HG03103 (cell line): ENCODE measurements around the gene RBM8A.
"Not testable (repeated sequence)": the region's sequence is repeated elsewhere in the genome, so short reads cannot be mapped to it uniquely, and the experiment has no call there.

ENCODE experiments used
- ATAC-seq: cut with Tn5 transposase; IDR thresholded peaks from one replicate; pipeline ENCODE4 v1.9.1; 2021; ENCODE audit warnings: low read depth; ENCODE audit not compliant: unreplicated experiment

The RBM8A gene

DNA sequence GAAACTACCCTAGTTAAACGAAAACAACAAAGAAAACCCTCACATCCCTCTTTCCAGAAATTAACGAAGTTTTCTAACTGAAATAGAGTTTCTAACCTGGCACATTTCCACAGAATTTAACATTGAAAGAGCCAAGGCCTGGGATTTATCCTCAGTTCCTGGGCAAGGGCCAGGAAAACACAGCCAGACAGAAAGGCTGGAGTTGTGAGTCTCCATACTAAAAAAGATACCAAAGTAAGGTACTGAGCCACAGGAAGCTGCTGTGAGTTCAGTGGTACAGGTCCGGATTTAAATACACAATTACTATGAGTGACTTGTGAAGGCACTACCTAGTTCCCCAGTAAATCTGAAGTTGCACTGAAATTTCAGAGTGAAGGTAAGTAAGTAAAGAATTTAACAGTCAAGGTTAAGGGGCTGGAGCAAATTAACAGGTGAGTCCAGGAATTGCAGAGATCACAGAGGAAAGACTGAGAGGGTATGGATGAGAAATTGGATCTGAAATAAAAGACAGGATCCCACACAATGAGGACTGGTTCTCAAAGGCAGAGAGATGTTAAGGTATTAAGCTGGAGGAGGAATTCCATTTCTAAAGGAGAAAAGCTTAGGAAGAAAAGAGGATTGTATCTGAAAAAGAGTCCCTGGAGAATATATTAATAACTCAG lies 29.6 kb upstream of the RBM8A start:
- no peak for ATAC-seq

DNA sequence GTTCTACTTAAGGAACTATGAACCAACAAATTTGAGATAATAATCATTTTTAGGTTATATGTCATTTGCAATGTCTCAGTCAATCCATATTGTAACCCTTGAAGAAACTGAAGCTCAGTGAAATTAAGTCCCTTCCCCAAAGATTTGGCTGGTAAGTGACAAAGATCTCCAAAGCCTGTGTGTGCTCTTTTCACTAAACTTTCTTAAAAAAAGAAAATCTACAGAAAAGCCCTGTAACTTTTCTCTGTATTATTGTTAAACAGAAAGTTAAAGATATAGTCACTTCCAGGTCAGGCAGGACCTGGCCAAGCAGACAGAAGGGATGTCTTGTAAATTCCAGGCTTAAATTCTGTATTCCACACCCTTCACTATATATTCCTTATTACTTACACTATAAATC lies 29.1 kb upstream of the RBM8A start:
- no peak for ATAC-seq

DNA sequence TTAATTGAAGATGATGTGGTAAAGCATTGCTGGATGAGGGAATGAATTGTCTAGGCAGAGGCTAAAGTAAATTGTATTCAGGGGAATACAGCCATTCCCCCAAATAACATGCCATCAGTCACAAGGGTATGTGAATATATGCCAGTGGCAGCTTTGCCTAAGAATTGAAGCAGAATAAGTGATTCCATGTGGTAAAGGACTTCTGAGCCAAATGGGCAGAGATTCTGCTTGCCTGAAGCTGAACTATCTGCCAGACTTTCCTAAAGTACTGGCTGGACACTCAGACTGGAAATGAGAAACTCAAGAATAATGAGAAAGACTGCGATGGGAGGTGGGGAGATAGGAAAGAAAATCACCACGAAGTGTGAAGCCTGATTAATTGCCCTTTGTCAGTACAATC lies 28.2 kb upstream of the RBM8A start:
- no peak for ATAC-seq

DNA sequence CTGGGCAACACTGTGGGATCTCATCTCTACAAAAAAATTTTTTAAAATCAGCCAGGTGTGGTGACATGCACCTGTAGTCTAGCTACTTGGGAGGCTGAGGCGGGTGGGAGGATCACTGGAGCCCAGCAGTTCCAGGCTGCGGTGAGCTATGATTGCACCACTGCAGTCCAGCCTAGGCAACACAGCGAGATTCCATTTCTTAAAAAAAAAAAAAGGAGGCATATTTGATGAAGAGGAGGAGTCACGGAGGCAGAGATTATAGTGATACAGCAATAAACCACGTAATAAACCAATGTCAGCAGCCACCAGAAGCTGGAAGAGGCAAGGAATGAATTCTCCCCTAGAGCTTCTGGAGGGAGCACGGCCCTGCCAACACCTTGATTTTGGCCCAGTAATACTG lies 26.6 kb upstream of the RBM8A start:
- ATAC-seq = no peak

DNA sequence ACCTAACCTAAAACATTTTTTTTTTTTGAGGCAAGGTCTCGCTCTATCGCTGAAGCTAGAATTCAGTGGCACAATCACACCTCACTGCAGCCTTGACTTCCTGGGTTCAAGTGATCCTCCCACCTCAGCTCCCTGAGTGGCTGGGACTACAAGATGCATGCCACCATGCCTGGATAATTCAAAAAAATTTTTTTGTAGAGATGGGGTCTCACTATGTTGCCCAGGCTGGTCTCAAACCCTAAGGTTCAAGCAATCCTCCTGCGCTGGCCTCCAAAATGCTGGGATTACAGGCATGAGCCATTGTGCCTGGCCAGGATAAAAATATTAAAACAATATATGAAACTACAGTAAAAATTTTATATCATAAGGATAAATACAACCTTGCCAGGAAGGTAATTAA lies 25.6 kb upstream of the RBM8A start:
- no peak for ATAC-seq

DNA sequence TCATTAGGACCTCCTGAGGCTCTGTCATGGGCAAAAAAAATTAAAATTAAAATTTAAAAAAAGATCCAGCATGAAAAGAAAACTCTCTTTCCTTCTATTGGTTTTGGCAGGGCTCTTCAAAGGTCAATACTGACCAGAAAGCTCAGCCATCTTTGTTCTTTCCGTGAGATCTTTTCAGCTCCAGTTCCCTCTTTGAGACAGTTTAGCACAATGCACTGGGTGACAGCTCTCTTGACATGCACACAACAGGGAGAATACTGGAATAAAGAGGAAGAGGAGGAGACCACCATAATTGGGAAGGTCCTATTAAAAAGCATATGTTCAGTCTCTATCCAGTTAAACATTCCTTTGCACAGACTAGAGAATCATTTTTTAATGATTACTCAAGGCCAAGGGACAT lies 24.2 kb upstream of the RBM8A start:
- no peak for ATAC-seq

DNA sequence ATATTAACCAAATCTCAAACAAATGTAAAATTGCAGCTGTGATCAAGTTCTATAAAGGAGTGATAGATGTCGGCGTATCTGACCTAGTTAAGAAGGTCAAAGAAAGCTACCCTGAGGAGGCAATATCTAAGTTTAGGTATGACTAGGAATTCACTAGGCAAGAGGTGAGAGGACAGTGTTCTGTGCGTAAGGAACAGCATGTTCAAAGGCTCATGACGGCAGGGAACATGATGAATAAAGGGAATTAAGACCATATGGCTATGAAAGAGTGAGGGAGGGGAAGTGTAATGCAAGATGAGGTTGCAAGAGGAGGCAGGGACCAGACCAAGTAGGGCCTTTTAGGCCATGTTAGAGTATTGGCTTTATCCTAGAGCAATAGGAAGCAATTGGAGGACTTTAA lies 21.9 kb upstream of the RBM8A start:
- ATAC-seq = no peak

DNA sequence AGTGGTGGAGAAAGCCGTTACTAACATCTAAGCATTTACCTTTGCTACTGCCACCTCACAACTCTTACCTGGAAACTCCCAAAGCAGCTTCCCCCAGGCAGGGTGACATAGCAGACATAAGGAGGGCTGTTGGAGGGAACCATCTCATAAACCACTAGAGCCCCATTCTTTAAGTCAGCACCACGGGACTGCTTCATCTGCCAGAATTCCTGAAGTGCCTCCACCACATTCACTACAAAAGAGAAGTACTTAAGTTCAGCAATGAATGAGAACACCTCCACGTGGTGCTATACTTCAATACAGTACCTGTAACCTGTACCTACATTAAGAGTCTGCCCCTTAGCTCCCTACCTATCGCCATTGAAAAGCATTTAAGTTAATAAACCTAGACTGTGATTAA lies 20.3 kb upstream of the RBM8A start:
- ATAC-seq = no peak

DNA sequence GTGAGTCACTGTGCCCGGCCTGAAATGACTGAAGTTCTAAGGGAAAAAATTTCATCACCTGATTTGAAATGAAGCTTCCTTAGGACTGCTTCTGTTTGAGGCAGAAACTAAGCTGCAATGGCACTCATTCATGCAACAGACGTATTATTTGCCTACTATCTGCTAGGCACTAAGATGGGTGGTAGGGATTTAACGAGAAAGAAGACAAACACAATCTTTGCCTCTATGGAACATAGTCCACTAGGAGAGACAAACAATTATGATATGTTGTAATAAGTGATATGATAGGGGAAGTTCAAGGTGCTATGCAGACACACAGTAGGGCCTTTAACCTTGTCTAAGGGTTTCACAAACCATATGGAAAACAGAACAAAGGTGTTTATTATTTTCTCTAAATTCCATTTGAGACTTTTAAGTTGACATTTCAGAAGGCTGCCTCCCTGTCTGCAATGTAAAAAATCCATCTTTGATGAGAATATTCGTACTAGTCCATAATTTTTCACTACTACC lies 19.2 kb upstream of the RBM8A start:
- no peak for ATAC-seq

DNA sequence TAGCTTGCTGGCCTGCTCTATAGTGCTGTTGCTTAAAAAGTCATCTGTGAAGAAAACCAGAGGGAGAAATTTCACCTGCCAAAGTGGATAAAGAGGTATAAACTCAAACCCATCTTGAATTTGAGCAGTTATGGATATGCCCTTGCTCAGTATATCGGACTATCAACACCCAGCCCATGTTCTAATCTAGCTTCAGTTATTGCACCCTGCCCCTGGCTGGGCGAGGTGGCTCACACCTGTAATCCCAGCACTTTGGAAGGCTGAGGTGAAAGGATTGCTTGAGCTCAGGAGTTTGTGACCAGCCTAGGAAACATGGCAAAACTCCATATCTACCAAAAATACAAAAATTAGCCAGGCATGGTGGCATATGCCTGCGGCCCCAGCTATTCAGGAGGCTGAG lies 17.2 kb upstream of the RBM8A start:
- no peak for ATAC-seq

DNA sequence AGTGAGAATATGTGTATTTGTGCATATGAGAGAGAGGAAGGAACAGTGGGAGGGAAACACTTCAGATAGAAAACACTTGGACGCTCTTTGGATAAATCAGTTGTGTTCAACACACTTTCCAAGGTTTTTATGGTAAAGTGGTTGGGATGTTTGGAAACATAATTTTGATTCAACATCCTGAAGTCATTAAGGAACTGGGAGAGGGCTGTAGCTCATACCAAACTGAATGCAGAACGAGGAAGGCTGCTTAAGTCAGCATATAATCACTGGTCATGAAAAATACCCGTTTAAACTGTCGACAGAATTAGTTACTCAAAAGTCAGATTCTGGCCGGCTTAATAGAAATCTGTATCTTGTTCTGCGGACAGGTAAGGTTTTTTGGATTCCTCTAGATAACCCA lies 15.6 kb upstream of the RBM8A start:
- no peak for ATAC-seq

DNA sequence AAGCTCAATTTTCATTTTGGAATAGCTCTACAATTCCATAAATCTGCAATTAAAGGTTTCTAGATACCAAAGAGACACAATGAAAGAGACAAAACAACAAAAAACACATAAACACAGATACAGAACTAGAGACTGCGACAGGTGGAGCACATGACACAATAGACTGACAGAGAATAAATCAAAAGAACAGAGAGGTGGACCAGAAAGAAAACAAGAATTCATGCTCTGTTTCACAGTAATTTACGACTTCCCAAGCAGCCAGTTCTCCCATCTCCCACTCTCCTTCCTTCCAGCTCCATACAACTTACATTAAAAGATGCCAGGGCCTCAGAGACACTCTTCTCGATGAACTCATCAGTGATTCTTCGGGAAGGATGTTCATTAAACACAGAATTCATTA lies 15.1 kb upstream of the RBM8A start:
- ATAC-seq = no peak

DNA sequence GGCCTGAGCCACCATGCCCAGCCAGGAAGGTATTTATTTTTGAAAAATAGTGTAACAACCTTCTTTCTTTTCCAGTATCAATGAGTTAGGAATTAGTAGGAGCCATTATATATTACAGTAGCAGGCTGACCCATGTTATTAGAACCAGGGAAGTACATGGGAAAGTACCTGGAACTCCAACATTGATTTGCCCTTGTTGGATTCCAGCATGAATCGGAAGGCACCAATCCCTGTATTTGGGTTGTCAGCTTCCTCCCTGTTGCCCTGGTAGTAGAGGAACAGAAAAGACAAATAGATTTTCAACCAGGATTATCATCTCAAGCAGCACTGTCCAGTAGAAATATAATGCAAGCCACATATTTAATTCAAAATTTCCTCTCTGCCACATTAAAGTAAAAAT lies 10.2 kb upstream of the RBM8A start:
- ATAC-seq = no peak

DNA sequence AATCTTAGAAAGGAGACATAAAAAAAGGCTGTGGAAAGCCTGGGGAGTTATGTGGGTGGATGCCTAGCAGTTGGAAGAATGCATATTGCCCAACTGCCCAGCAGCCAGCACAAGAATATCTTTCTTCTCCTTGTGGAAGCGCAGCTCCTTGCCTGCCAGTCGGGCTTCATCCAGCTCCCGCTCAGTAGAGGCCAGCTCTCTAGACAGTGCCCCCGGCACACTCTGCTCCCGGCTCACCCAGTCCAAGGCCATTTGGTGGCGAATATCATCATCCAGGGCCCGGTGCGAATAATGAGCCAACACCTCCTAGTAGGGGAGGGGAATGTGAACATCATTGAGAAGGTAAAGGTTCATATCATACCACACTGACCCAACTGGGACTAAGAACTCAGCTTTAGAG lies 9.0 kb upstream of the RBM8A start:
- no peak for ATAC-seq

DNA sequence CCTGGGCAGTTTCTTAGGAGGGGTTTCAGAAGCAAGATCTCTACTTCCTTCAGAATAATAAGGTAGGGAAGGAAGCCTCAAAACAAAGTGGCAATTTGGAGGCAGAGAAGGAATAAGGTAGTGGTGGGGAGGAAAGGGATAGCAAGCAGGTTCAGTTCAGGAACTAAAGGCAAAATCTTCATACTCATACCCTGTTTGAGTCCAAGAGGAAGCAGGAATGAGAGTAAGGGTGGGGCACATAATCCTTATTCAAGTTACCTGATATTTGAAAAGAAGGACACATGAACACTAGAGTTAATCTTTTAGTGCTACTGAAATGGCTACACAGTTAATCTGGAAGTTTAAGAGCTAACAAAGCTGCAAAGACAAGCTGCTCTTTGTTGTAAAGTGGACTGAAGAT lies 8.4 kb upstream of the RBM8A start:
- no peak for ATAC-seq

DNA sequence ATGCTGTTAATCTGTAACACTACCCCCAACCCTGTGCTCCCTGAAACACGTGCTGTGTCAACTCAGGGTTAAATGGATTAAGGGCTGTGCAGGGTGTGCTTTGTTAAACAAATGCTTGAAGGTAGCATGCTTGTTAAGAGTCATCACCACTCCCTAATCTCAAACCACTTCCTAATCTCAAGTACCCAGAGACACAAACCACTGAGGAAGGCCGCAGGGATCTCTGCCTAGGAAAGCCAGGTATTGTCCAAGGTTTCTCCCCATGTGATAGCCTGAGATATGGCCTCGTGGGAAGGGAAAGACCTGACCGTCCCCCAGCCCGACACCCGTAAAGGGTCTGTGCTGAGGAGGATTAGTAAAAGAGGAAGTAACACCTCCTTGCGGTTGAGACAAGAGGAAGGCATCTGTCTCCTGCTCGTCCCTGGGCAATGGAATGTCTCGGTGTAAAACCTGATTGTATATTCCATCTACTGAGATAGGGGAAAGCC lies 5.3 kb upstream of the RBM8A start:
- ATAC-seq = not testable (repeated sequence)

DNA sequence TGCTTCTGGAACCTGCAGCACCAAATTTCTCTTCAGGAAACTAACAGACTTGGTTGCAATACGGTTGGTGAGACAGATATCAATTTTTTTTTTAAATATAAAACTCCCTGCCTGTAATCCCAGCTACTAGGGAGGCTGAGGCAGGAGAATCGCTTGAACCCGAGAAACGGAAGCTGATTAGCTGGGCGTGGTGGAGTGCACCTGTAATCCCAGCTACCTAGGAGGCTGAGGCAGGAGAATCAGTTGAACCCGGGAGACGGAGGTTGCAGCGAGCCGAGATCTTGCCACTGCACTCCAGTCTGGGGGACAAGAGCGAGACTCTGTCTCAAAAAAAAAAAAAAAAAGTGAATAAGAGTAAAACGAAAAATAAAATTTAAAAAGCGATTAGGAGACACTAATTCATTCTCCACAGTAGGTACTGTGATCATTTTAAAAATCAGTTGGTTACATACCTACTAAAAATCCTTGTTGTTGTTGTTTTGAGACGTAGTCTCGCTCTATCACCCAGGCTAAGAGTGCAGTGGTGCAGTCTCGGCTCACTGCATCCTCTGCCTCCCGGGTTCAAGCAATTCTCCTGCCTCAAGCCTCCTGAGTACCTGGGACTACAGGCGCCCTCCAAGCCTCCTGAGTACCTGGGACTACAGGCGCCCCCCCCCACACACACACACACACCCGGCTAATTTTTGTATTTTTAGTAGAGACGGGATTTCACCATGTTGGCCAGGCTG lies 796 bp upstream of the RBM8A start:
- ATAC-seq = no peak

DNA sequence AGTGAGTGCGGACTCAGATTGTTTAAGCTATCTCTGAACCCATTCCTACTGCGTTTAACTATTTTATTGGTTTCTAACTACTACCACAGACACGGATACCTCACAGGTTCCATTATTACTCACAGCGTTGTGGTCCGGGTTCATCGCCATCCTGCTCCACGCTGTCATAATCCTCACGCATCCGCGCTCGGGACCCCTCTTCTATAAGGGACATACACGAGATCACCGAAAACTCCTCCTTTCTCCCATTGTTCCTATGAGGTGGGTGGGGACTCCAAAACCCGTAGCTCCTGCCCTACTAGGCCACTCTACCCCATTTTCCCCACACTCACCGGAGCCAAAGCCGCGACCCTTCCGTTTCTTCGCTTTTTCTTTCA lies 610 bp downstream of the RBM8A start:
- ATAC-seq = no peak

DNA sequence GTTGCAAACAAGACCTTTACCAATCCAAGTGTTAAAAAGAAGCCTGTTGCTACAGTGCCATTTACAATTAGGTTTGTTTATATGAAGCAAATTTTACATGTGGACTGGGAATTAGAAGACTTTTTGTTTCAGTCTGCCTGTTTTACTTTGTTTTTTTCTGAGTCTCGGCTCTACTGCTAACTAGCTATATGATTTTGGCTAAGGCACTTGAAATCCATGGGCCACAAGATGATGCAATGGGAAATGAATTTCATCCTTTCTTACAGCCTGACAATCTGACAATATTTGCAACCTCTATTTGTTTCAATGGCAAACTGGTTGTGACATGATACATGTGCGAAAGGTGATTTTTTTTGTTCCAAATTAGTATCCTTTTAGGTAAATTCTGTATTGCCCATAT lies 5.0 kb downstream of the RBM8A start:
- ATAC-seq = no peak

DNA sequence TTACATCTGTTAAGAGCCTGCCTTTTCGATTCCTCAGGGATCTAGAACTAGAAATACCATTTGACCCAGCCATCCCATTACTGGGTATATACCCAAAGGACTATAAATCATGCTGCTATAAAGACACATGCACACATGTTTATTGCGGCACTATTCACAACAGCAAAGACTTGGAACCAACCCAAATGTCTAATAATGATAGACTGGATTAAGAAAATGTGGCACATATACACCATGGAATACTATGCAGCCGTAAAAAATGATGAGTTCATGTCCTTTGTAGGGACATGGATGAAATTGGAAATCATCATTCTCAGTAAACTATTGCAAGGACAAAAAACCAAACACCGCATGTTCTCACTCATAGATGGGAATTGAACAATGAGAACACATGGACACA lies 7.0 kb downstream of the RBM8A start:
- not testable (repeated sequence) for ATAC-seq

DNA sequence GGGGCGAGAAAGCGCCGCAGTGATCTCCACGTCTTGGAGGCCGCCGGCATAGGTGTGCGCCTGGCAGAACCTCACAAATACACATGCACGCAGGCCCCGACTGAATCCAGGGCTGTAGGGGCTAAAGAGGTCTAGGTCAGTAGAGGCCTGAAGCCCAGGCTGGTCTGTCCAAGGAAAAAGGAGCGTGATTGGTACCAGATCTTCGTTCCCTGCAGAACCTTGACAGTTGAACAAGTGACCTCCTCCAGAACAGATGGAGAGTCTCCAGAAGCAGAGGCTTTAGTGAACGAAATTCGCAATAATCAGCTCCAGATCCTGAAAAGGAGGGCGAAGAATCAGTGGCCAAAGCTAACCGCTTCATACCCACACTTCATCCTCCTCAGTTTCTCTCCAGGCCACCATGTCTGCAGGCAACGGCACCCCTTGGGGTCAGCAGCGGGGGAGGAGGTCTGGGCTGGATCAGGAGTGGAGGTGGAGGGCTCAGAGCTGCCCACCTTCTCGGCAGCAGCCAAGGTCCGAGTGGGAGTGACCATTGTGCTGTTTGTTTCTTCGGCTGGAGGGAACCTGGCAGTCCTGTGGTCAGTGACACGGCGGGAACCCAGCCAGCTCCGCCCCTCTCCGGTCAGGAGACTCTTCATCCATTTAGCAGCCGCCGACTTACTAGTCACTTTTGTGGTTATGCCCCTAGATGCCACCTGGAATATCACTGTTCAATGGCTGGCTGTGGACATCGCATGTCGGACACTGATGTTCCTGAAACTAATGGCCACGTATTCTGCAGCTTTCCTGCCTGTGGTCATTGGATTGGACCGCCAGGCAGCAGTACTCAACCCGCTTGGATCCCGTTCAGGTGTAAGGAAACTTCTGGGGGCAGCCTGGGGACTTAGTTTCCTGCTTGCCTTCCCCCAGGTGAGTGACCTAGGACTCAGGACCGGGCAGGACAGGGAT lies 8.0 kb downstream of the RBM8A start:
- ATAC-seq = peak; percentile 17
